Central memory CD4-positive, alpha-beta T cell (primary cell): ENCODE data around the gene DLX5.

ENCODE experiments used
- DNase-seq: peaks from one replicate; pipeline ENCODE4 v3.0.0; 2022

DLX5 gene

DNA sequence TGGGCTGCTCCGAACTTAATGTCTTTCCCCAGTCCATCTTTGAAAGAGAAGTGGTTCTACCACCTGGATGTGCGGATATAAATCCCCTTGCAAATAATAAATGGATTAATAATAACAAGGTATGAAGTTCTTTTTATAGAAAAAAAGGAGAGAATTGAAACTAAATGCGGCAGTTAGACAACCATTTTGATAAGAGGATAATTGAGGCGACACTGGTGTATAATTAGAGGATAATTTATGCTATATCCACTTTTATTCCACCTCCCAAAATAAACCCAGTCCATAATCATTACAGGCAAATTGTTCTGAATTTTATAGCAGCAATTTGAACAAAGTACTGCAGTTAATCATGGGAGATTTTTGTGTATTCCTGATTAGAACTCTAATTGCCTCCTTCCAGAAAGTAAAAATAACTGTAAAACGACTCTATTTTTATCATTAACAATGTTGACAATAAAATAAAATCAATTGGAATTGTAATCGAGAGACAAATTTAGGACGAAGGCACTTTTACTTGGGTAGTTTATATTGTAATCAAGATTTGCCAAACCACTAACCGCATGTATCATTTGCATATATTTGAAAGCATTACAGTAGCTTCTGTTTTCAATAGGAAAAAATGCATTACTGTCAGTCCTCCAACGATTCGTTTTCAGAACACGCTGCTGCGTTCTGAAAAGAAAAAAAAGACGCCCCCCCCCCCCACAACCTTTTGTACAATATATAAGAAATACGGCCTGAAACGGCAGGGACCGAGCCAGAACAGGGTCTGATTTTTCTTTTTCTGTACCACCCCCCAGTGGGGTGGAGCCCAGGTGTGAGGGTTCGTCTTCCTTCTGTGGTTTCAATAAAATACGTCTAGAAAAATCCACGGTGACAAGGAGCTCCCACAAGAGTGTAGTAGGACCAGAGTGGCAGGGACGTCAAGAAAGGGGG lies 20.1 kb downstream of the DLX5 start:
- no peak for DNase-seq

DNA sequence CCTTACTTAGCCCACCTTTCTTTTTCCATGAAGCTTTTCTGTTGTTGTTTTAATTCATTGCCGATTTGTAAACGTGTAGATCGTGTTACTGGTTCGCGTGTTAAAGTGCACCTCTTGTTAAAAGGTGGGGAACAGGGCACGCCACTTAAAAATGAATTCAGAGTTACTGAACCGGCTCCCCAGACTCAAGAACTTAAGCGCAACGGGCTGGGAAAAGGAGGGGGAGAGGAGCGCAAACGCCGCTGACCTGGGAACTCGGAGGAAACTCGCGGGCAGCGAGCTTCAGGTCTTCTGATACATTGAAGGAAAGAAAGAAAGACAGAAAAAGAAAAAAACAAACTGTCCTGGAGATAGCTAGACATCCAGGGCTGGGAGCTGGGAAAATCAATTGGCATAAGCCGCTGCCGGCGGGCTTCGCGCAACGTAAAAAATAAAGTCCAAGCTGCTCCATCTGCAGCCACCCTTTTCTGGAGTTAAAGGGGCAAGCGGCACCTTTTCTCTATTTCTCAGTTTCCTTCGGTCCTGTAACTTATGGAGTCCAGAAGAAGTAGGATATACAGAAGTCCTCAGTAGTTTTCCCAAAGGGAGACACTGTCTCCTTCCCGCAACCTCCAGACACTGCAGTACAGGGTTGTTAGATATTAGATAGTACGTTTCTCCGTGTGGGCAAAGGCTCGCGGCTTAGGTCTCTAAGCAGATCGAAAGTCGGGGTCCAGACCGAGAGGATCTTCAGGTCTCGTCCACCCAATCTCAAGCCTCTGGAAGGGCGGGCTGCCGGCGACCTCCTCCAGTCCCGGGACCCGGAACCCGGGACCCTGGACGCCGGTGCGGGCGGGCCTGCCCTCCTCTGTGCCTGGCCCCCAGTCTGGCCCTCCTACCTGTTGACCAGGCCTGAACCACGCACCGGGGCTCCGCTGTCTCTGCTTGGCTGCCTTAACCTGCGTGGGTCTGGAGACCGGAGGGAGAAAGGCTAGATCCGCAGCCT lies 21.1 kb downstream of the DLX5 start:
- DNase-seq: no peak

DNA sequence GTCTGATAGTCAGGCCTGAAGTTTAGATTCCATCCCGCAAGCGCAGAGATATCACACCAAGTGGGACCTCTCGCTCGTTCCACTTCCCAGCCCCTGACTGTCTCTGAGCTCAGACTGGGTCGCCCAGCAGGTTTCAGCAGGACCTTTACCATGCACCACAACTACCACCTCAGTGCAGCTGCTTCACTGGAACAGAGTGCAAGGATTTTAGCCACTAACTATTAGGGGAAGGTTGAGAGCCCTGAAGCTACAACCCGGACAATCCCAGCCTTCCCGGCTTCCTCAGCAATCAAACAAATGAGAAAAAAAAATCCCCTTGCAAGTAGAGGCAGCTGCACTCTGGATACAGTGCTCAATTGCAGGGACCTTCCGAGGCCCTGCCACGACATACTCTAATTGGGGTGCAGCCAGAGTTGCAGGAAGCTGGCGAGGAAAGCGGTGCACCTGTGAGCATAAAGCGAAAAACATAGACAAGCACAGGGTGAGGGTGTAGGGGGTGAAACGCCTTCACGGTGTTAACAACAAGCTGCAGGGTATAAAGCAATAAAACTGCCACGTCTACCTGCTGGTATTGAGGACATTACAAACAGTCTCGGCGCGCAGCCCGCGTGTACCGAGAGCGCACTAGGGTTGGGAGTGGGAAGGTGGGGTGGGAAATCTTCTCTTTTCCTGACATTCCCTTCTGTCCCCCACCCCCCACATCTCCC lies 21.9 kb downstream of the DLX5 start:
- no peak for DNase-seq

DNA sequence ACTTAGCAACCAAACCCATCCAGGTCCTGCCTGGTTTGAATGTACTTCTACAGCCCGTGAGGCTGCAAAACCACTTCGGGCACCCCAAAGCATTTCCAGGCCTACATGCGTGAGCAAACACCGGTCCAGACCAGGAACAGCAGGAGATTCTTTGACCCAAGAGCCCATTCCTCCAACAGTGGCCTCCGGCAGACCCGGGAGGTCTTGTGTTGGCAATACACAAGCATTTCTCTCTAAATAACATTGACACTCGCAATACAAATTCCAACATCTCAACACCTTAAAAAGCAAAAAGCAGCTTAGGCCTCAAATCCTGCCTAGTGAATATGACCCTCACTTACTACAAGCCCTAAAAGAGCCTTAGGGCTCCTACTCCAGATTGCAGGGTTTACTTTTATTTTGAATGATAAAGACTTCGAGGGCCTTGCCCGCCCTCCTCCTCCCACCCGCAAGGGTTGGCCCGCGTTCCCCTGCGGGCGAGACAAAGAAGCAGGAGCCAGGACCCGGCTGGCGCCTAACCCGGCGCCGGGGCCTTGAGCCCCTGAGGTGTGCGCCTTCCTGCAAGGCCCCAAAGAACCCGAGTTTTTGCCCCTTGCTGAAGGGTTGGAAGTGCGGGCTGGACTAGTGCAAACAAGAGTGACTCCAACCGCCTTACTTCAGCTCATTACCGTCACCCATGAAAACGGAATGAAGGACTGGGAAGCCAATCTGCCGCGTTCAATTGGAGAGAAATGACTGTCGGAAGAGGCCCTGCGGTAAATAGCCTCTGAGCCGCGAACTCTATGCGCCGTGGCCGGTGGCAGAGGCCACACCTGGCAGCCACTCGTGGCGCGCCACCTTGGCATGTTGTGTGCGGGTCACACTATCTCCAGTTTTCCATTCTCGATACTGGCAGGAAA lies 22.7 kb downstream of the DLX5 start:
- no peak for DNase-seq

DNA sequence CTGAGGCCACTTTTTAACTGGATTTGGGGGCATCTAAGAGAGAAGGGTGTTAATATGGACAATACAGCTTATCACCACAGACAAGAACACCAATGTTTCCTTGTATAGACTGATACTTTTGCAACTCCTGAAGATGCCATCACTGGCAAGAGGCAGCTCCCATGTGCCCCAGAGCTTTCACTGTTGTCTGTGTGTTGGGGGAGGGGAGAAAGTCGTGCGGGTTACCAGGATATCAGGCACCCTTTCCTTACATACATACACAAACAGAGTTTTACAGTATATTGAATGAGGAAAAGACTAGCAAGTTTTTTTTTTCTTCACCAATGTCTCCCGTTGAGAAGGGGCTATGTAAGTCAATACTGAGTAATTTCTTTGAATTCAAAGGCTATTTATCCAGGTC lies 23.4 kb downstream of the DLX5 start:
- DNase-seq: no peak

DNA sequence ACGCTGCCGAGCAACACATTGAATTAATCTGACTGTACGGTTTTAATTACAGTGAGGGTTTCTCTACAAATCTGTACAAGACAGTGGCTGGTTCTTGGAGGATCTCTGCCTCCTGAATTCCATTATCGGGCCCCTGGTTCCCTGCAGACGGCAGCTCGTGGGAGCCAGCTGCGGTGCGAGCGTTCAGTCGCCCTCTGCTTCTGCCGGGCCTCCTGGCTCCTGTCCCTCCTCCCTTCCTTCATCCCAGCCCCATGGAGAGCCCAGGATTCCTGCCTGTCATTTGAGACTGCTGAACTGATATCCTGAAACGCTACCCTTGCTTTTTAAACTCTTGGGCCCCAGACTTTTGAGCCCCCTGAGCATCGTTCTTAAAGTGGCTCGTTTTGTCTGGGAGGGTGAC lies 25.9 kb downstream of the DLX5 start:
- no peak for DNase-seq

DNA sequence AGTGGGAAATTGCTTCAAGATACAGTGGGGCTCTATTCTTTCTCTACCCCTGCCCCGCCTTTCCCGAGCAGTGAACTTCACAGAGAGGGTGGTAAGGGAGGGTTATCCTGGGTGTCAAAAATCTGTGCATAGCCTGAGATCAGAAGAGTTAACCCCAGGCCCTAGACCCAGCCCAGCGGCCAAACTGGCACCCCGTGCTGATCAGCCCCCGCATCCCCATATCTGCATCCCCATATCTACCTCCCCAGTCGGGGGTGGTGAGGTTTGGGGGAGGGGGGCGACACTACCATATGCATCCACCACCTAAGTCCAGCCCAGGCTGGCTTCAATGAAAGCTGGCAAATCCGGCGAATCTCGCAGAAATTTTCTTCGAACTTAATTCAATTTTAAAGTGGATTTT lies 26.3 kb downstream of the DLX5 start:
- no peak for DNase-seq

DNA sequence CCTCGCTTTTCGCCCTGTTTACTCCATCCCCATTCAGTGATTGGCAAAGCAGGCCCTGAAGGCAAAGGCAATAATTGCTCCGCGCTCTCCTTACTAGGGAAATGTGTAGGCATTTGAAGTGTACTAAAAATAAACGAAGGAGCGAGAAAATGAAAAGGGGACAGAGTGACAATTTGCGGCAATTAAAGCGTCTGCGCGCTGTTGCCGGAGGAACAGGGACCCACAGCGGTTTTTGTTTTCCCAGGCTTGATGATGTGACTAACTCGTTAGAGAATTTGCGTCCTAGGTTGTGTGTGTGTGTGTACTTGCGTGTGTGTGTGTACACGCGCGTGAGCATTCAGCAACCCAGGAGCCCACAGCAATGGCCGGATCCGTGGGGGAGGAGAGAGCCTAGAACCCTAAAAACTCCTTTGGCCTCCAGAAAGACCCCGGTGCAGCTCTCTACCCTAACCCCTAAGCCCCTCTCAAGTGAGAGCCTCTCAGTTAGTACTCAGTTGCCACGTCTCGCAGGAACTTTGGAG lies 27.1 kb downstream of the DLX5 start:
- no peak for DNase-seq

DNA sequence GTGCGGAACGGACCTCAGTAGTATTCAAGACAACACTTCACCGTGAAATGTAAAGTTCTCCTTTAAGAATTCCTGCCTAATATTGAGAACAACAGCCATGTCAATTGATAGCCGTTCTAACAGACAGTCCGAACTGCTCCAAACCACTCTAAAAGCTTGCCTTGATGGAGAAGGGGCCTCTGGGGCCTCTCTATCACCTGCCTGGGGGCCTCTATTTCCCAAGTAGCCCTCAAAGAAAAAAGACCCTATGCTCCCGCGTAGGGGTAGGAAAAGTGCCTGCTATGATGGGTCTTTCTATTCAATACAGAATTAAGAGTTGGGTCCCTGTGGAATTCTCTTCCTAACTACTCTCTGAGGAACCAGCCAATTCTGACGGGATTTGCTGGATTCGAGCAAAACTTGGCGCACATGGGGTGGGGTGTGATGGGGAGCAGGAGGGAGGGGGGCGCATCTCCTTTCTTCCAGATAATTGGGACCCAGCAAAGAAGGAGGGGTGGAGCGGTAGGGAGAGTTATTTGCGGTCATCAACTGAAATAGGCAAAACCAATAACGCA lies 27.6 kb downstream of the DLX5 start:
- no peak for DNase-seq

DNA sequence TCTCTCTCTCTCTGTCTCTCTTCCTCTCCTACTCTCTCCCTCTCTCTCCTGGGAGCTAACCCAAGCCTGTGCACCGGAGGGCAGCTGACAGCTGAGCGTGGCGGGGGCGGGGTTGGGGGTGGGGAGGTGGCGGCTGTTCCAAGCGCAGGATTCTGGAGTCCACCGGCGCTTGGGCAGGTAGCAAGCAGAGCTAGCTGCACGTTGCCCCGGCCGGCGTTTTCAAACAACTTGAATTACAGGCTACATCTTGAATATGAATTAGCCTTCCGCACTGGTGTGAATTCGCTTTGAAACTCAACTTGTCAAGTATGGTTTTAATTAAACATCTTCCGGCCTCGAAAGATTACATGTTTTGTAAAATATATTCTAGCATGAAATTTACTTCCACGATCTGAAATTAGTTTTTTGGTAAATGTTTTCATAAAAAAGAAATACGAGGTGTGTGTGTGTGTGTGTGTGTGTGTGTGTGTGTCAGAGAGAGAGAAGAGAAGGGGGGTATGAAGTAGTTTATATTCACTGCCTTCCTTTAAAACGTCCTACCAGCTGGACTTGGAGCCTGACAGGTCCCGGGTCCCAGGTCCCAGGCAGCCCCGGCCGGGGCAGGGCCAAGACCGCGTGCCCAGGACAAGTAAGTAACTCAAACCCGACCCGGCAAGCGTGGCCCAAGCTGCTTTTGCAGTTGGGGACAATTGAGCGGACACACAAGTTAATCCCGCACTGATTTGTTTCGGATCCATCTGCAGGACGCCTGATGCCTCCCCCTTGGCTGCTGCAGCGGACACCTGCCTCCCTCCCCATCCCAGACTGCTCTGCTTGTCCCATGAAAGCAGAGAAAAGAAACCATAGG lies 28.3 kb downstream of the DLX5 start:
- DNase-seq: no peak

DNA sequence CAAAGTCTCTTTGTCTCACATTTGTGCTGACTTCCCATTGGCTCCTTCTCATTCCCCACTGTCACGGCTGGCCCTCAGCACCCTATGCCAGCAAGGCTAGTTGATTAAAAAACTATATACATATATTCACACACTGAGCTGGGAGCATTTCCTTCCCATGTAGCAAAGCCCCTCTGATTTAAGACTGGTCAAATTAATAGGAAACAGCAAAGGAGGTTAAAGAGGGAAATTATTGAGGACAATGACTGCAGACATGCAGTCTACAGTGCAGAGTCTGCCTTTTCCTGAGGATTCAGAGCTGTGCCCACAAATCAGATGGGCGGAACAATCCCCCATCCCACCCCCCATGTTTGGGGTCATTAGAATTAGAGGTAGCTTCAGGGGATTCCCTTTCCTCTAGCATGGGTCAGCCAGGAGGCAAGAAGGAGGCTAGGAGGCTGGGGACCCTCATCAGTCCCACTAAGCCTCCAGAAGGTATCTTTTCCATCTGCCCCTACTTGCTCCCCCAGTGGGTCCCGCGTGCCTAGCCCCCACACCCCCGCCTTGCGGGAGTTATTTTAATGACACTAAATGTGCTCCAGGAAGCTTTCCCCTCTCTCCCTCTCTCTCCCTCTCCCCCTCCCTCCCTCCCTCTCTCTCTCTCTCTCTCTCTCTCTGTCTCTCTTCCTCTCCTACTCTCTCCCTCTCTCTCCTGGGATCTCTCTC lies 29.1 kb downstream of the DLX5 start:
- no peak for DNase-seq

DNA sequence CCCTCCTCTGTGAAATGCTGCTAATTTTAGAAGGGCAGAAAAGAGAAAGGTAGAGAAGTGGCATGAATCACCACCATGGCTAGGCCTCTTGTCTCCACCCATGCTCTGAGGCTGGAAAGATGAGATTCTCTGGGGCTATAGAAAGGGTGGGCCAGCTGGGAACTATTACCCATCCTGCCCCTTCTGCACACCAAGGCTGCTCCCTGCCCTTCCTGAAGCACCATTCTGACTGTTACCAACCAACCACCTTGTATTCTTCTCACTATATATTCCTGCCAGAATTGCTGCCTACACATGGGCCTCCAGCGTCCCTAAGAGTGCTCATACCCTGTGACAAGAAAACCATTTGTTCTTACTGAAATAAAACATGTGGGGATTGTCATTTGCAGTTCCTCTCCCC lies 30.7 kb downstream of the DLX5 start:
- no peak for DNase-seq

DNA sequence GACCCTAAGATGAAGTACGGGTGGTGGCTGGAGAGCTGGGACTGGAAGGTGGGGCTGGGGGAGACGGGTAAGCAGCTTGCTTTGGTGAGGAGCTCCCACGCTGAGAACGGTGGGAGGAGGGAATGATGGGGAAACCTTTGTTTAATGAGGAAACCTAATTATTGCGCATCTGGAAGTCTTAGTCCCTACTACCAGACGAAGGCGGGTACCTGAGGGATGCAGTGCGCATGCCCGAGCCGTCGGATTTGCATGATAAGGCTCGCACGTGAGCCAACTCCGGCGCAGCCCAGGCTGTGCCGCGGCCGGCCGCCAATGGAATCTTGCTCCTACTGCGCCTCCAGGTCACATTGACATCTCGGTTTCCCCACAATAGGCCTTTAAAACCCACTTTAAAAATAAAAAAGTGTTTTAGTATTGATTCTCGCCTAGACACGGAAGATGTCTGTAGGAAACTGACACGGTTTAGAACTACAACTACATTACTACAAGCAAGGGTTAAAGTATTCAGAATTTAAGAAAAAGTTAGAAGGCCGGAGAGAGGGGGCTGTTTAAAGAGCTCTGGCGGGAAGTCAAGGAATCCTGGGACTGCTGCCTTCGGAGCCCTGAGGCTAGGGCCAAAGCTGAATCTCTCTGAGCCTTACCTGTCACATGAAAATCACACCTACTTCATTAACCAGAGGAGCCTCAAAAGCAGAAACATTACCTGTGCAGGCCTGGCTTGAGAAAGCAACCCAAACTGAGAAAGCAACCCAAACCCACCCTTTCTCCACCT lies 31.4 kb downstream of the DLX5 start:
- DNase-seq: no peak

DNA sequence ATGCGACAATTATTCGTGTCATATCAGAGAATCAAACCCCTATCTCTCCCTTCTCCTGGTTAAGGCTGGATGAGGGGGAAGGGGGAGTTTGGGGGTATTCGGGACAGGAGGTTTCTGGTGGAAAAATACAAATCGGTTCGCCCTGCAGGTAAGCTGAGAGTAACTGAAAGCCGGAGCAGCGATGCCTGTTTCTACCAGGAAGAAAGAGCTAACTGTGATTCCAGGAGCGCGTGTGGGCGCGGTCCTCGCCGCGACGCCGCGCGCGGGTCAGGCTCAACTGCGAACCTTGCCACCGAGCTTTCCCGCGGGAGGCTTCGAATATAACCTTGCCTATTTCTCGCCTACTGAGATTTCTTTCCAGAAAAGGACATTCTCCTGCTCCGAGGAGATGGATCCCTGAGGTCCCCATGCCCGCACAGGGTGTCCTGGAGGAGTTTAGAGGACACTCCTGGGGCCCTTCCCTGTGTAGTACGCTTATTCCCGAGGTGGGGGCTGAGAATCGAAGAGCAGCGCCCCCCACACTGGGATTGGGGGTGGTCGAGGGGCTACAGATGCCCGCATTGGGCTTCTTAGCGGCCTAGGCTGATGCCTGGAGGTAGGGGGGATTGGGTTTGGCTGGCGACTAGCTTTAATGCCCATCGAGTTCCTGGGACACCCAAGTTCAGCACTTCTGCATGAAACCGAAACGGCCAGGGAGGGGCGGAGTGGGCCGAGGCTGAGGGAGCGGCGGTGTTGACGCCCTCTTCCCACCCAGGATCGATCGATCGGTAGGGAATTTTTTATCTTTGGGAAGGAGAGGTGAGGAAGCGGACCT lies 32.2 kb downstream of the DLX5 start:
- no peak for DNase-seq

DNA sequence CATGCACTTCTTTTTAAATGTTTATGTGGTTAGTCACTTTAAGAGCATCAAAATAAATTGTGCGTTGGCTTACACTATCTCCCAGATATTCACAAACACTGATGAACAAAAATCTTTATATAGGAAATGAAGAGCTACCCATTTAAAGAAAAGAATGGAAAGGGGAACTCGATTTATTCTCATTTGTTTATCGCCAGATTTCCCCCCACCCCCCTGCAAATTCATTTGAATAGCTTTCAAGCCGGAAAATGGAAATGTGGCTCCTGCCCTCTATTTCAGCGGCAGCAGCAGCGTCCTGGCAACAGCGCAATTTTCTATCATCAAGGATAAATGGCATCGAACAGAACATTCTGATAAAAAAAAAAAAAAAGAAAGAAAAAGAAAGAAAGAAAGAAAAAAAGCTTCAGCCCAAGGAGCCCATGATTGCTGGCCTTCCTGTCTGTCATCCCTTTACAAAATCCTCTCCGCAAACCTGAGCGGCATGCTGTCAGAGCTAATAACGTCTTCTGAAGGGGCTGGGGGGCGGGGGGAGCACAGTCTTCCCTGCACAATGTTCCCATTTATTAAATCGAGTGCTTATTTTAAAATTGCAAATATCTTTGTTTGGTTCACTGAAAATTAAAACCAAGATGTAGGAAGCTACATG lies 33.0 kb downstream of the DLX5 start:
- DNase-seq: no peak

DNA sequence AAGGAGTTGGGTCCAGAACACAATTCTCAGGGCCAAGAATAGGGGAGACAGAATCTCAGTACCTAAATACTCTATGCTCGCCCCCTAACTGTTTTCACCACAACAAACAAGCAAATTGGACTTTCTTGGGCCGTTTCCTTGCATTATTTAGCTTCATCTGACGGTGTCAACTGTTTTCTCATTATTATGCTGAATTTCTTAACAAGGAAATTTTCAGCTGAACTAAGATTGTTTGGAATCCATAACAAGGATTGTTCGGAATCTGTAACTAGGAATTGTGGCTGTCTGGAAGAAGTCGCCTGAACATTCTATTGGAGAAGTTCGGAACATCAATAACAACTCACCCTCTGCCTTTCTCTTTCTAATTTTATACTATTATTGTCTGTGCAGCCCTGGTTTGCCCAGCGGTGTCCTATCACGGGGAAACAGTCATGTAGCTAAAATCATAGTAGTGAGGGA lies 34.7 kb downstream of the DLX5 start:
- no peak for DNase-seq

DNA sequence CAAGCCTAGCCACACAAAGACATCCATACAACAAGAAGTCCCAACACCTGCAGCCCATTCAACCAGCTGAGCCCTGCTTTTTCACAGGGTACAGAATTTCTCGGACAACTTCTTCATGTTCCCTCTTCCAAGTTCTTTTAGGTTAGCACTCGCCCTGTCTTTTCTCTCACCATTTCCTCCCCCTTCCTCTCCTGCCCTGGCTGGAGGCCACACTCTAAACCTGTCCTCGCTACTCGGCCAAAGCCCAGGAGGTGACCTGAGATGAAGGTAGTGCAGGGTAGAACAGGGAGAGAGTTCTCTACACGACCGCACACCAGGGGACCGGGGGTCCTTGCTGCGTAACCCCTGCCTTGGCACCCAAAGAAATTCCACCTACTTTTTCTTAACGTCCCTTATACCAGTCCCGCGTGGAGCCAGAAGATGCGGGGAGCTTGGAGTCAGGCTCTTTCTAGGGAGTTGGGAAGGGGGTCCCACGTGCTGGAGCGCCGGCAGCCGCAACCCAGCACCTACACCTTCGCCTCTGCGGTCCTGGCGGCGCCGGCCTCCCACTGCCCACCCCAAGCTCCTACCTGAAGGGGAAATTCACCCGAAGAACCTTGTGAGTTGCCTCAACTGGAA lies 35.3 kb downstream of the DLX5 start:
- DNase-seq: no peak
